ENCODE measurements around the gene FAM114A2.

Gene FAM114A2

GRCh38 chr5:153981905-153982605 lies 56.7 kb downstream of the FAM114A2 start:
- DNase-seq, result no peak

- no peak for DNase-seq
Observed at GRCh38 chr5:153979028-153979783, 59.5 kb downstream of the FAM114A2 start.

GRCh38 chr5:153974813-153975163 lies 63.9 kb downstream of the FAM114A2 start:
- DNase-seq, result no peak

- peak; percentile 87 for DNase-seq
Observed at GRCh38 chr5:153974131-153974812, 64.4 kb downstream of the FAM114A2 start.

- no peak for DNase-seq
Observed at GRCh38 chr5:153972240-153972639, 66.5 kb downstream of the FAM114A2 start.

GRCh38 chr5:153970496-153970895 lies 68.2 kb downstream of the FAM114A2 start:
- peak; percentile 93 for DNase-seq

- no peak for DNase-seq
Observed at GRCh38 chr5:153969563-153969895, 69.2 kb downstream of the FAM114A2 start.

GRCh38 chr5:153968761-153969562 lies 69.7 kb downstream of the FAM114A2 start:
- DNase-seq, result no peak

- peak; percentile 92 for DNase-seq
Observed at GRCh38 chr5:153964880-153965645, 73.6 kb downstream of the FAM114A2 start.

GRCh38 chr5:153964191-153964879 lies 74.4 kb downstream of the FAM114A2 start:
- no peak for DNase-seq

- DNase-seq, result no peak
Observed at GRCh38 chr5:153960269-153961215, 78.2 kb downstream of the FAM114A2 start.

GRCh38 chr5:153959134-153959957 lies 79.4 kb downstream of the FAM114A2 start:
- DNase-seq, result peak; percentile 56

- DNase-seq, result no peak
Observed at GRCh38 chr5:153957205-153957604, 81.5 kb downstream of the FAM114A2 start.

GRCh38 chr5:153953411-153953810 lies 85.3 kb downstream of the FAM114A2 start:
- no peak for DNase-seq

GRCh38 chr5:153952893-153953292 lies 85.8 kb downstream of the FAM114A2 start:
- no peak for DNase-seq

- DNase-seq, result no peak
Observed at GRCh38 chr5:153952057-153952456, 86.7 kb downstream of the FAM114A2 start.

GRCh38 chr5:153941265-153941664 lies 97.4 kb downstream of the FAM114A2 start:
- DNase-seq, result no peak
